ENCODE data around the gene SORL1-AS1.

Gene SORL1-AS1

DNA sequence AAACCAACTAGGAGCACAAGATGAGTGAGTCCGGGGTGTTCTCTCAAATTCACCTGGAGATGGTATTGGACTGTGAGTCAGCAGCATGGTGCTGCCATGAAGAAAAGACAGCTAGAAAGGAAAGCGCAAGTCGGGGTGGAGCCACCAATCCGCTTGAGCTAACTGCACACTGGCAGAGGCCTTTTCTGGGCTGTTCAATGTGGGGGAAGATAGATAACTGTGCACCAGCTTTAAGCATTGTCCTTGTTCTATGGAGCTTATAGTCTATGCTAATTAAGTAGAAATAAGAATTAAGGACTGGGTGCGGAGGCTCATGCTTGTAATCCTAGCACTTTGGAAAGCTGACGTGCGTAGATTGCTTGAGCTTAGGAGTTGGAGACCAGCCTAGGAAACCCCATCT, 21.9 kb upstream of the SORL1-AS1 start:
- no peak for DNase-seq

DNA sequence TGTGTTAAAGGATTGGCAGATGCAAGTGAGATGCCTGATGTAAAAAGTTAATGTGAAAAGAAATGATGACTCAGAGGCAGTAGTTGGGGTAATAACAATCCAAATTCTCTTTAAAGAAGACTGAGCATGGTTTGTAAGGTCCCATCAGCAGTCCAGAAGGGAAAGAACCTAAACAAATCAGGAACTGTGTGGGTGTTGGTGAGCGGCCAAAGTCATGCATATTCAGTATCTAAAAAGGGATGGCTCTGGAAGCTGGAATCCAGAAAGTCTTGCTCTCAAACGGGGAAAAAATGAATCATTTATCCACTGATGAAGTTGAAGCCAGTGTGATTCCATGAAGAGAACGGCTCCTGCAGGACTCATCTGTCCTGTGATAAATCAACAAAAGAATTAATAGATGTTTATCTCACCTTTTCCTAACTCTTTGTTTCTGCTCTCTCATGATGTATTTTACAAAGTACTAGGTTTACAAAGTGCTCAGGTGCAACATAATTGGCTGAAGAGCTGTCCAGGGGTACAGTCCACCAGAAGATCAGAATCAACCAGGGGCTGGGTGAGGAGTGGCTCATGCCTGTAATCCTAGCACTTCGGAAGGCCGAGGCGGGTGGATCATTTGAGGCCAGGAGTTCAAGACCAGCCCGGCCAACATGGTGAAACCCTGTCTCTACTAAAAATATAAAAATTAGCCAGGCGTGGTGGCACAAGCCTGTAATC, 20.5 kb upstream of the SORL1-AS1 start:
- DNase-seq = no peak

DNA sequence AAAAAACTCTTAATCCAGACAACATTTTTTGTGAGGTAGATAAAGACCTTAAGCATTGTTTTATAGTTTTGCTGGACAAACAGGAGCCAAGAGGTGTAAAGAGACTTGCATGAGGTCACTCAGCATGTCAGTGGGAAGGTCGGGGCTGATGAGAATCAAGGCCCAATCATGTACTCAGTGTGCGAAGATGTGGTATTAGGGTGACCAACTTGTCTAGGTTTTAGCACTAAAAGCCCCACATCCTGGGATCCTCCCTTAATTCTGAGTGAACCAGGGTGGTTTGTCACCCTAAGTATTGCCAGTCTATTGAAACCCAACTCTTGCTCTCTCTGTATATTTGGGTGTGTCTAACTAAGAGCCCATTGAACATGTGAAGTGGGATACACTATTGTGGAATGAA, 19.5 kb upstream of the SORL1-AS1 start:
- DNase-seq = no peak

- DNase-seq = no peak
These were observed 18.4 kb upstream of the SORL1-AS1 start for GRCh38 chr11:121471167-121471566.

GRCh38 chr11:121469910-121470309, 17.1 kb upstream of the SORL1-AS1 start:
- no peak for DNase-seq

GRCh38 chr11:121467965-121468364, 15.2 kb upstream of the SORL1-AS1 start:
- DNase-seq = no peak

DNA sequence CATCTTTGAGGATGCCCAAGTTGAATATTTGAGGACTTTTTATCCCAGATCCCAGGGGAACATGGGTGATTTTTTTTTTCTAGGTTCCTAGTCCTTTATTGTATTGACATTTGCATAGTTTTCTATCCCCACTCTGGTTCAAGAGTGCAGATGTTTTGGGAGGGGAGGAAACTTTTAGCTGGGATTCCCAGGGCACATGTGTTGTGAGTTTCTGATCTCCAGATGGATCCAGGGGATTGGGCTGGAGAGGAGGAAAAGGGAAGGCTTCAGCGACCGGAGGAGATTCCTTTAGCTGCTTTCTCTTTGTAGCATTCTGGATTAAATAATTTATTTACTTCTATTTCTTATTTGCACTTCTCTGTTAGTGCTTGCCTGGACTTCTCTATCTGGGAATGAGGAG, 14.7 kb upstream of the SORL1-AS1 start:
- DNase-seq = no peak

GRCh38 chr11:121466063-121466794, 13.5 kb upstream of the SORL1-AS1 start:
- DNase-seq = peak; percentile 33

GRCh38 chr11:121465709-121466062, 12.9 kb upstream of the SORL1-AS1 start:
- no peak for DNase-seq

- DNase-seq = peak; percentile 23
These were observed 11.7 kb upstream of the SORL1-AS1 start for GRCh38 chr11:121464352-121464946.

GRCh38 chr11:121463689-121464335, 11.0 kb upstream of the SORL1-AS1 start:
- DNase-seq = no peak

- DNase-seq = no peak
These were observed 9.1 kb upstream of the SORL1-AS1 start for GRCh38 chr11:121461843-121462242.

DNA sequence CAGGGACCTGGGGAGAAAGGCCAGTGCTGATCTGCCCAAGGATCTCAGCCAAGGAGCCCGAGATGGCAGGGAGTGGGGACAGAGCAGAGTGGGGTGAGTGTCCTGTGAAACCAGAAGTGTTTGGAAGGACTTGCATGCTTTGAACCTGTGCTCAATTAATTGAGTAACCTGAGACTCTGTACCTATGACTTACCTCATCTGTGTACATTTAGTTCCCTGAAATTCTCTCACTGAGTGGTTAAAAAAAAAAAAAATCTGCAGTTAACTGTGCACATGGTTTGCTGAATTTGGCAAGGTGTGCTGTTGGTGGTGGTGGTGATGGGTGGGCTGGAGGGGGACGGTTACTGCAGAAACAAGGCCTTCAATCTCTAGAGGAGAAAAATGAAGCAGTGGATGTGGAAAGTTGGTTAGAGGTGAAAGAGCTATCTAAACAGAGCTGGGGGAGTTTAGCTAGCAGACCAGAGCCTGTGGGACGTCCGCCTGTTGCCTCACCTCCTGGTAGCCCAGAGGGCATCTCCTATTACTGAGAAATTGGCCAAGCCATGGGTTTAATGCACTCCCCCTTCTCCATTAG, 8.3 kb upstream of the SORL1-AS1 start:
- DNase-seq = no peak

DNA sequence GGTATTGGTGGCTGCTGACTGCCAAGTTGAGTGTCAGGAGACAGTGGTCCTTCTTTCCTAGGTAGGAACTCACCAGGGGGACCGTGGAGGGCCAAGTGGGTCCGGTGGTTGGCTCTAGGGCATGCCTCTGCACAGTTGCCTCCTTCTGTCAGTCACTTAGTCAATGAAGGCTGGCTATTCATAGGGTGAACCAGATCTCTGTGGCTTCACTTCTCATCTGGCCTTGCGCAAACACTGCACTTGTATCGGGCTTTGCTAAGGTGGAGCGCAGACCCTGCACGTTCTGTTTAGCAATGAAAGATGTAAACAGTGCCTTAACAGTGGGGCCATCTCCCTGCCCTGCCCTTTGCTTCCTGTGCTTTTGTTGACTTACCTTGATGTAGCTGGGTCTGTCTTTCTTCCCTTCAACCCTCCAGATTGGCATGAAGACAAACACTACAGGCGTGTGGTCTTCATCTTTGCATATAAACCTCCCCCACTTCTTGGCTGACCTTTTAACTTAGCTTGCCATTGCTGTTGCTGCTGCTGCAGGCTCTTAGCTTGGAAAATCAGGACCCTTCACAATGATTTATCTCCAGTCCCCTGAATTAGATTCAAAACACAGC, 6.7 kb upstream of the SORL1-AS1 start:
- DNase-seq = no peak

DNA sequence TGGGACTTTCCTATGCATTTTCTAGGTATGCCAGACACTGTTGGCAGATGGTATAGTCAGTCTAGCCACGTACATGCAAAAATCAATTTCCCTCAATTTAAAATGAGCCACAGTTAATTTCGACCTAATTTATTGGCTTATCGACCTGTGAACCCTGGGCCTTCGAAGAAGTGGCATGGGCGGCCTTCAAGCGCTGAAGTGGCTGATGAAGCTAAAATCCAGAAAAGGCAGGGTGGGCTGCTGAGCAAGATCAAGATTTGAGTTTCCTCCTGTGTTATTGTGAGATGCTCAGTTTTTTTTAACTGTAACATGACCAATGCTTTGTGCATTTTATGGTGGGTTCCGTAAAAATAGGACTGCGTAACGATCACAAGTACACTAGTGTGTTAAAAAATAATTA, 5.8 kb upstream of the SORL1-AS1 start:
- no peak for DNase-seq

DNA sequence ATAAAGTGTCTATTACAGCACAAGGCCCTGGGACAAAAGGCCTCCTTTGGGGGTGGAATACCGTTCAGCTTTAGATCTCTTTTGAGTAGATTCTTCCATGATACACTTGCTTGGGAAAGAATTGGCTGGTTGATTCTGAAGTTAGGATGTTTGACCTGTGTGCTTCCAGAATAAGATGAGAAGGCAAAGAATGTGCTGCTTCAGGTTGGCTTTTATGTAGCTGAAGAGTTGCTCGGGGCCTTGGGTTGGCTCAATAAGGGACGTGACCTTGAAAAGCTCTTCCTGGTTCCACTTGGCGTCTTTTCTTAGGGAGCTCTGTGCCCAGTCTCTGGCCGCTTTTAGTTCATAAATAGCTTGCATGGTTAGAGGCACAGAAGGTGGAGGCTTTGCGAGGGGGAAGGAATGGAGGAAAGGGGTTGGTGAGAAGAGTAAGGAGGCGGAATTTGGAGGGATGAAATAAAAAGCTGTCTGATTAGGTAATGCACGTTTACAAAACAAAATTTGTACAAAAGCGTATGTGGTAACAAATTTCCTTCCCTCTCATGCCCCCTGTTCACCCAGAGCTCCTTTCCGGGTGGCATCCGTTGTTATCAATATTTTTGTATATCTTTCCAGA, 4.2 kb upstream of the SORL1-AS1 start:
- no peak for DNase-seq

- no peak for DNase-seq
These were observed 3.4 kb upstream of the SORL1-AS1 start for GRCh38 chr11:121456151-121456550.

GRCh38 chr11:121455115-121455514, 2.3 kb upstream of the SORL1-AS1 start:
- DNase-seq = no peak

DNA sequence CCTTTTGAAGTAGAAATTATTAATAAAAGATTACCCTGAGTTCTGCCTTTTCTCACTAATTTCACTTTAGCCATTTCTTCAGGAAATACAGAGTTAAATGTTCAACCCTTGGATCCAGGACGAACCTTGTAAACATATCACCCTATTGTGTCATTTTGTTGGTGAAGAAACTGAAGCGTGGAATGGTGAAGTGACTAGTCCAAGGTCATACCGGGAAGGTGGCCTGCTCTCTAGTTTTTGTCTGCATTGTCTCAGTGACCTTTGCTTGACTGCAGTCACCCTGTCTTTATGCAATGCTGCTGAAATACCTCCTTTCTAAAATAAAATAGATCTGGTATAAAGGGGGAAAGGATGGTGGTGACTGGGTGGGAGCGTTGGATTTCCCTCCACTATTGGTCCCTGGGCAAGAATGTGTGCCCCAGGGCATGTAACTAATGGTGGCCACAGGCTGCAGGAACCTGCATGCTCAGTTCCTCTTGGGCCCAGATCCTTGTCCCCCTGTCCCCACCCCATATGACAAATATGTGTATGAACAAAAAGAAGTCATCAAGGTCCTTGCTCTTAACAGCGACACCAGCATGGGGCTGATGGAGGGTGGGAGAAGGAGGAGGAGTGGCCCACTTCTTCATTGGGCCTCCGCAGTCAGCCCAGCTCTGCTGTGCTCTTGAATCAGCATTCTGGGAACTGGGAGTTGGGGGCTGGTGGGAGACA, 977 bp upstream of the SORL1-AS1 start:
- no peak for DNase-seq

DNA sequence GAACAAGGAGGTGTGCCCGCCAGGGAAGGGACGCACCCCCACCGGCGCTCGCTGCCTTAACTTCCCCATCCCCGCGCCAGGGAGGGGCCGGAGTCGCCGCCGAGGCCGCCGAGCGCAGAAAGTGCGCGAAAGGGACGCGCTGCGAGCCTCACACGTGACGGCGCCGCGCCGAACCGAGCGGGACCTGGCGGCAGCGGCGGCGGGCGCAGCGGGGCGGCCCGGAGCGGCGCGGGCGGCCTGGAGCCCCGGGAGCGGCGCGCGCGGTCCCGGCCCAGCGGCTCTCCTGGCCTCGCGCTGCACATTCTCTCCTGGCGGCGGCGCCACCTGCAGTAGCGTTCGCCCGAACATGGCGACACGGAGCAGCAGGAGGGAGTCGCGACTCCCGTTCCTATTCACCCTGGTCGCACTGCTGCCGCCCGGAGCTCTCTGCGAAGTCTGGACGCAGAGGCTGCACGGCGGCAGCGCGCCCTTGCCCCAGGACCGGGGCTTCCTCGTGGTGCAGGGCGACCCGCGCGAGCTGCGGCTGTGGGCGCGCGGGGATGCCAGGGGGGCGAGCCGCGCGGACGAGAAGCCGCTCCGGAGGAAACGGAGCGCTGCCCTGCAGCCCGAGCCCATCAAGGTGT, 670 bp downstream of the SORL1-AS1 start, which contains the start of gene SORL1:
TSS of gene SORL1 (plus strand) at position 329 of the 623 bp plus-strand sequence. CDS start at position 347, 18 bp downstream.
- DNase-seq = no peak
